Activated CD4-positive, alpha-beta T cell treated with anti-CD3 and anti-CD28 coated beads, Interleukin-2, amount 50 U/mL, for 24 hours (primary cell): ENCODE measurements around the gene TBCC.

ENCODE experiments used
- DNase-seq, 2 donors: peaks; one replicate each; pipeline ENCODE4 v3.0.0-alpha.2; 2020; ENCODE audit warnings: low read depth in 1 of 2, low spot score in 1 of 2

TBCC gene

DNA sequence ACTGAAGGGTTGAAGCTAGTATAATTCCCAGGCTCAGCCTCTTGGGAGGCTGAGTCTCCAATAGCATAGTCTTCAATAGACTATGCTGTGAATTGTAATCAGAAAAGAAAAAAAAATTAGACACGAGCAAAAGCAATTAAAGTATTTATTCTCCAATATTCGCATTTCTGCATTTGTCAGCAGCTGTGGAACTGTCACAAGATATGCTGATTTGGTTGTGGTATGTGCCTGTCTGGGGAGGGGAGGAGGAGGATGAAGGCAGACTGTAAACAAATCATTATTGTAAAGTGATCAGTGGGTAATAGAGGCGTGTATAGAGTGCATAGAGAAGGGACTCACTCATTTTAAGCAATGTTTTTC lies 25.8 kb upstream of the TBCC start:
- no peak for DNase-seq

GRCh38 chr6:42769836-42770235 lies 23.9 kb upstream of the TBCC start:
- no peak for DNase-seq

DNA sequence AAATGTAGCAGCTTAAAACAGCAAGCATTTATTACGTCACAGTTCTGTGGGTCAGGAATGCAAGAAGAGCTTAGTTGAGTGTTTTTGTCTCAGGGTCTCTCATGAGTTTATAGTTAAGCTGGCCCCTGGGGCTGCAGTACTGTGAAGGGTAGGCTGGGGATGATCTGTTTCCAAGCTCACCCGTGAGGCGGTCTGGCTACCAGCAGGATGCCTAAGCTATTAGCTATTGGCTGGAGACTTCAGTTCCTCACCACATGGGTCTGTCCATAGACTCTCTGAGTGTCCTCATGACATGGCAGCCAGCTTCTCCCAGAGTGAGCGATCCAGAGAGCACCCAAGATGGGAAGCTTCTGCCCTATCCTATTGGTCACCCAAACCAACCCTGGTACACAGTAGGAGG lies 23.1 kb upstream of the TBCC start:
- no peak for DNase-seq

GRCh38 chr6:42766163-42766670 lies 20.3 kb upstream of the TBCC start:
- no peak for DNase-seq

- no peak for DNase-seq
These were observed 19.2 kb upstream of the TBCC start for GRCh38 chr6:42764911-42765648.

- no peak for DNase-seq
These were observed 17.0 kb upstream of the TBCC start for GRCh38 chr6:42762950-42763349.

- no peak for DNase-seq
These were observed 16.5 kb upstream of the TBCC start for GRCh38 chr6:42762426-42762859.

DNA sequence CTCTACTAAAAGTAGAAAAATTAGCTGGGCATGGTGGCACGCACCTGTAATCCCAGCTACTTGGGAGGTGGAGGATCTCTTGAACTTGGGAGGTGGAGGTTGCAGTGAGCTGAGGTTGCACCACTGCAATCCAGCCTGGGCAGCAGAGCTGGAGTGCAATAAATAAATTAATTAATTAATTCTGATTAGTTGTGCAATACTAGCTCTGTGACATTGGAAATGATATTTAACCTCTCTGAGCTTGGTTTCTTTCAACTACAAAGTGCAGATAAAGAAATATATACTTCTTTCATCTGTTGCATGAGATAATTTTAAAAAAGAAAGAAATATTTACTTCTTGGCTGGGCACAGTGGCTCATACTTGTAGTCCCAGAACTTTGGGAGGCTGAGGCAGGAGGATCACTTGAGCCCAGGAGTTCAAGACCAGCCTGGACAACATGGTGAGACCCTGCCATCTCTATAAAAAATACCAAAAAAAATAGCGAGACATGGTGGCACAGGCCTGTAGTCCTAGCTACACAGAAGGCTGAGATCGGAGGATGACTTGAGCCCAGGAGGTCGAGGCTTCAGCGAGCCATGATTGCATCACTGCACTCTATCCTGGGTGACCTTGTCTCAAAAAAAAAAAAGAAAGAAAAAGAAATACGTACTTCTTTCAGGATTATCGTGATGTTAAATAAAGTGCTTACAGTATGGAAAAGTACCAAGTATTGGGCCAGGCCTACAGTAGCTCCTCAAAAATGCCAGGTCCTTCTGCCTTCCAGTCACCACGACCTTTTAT lies 15.6 kb upstream of the TBCC start:
- no peak for DNase-seq

GRCh38 chr6:42758756-42759430 lies 13.0 kb upstream of the TBCC start:
- no peak for DNase-seq

DNA sequence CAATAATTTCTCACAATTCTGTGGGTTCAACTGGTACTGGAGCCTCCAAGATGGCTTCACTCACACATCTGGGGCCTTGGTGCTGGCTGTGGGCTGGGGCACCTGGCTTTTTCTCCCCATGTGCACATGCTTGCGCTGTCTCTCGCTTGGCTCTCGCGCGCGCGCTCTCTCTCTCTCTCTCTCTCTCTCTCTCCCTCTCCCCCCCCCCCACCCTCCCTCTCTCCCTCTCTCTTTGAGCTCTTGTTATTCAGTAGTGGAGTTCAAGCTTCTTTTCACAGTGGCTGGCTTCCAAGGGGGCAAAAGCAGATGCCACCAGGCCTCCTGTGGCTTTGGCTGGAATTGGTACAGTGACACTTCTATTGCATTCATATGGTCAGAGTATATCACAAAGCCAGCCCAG lies 10.8 kb upstream of the TBCC start:
- DNase-seq: no peak

- no peak for DNase-seq
These were observed 8.9 kb upstream of the TBCC start for GRCh38 chr6:42754759-42755158.

GRCh38 chr6:42751055-42751454 lies 5.2 kb upstream of the TBCC start:
- no peak for DNase-seq

DNA sequence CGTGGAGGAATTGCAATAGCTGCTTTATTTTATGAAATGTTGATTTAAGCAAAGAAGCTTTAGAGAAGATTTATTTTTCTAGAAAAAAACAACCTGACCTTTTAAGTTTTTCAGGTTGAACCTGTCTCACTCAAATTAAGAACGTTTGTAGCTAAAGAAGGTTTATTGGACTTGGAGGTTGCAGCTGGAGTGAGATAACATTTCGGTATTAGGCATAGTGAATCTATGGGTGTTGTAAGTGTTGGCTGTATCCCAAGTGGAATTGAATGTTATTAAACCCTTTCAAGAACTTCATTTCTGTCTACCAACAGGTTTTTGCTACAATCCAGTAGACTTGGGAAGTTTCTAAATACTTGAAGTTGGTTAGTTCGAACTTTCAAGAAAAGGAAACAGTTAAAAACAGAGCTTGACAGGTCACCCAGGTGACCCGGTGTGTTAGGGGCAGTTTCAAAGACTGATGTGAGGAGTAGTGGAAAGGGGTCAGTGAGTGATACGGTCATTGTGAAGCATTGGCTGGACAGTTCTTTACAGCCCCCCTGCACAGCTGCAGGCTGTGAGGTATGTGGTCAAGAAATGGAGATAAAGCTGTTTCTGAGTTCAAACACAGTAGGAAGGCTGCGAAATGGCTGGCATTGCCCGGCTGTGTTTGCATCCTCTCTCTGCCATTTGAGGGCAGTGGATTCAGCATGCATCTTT lies 2.4 kb upstream of the TBCC start:
- no peak for DNase-seq

GRCh38 chr6:42746463-42747391 lies 824 bp upstream of the TBCC start:
- DNase-seq: peak; percentile 63 to 69

- DNase-seq: peak in 1 of 2 donors; percentile 8
These were observed 742 bp downstream of the TBCC start for GRCh38 chr6:42745083-42745639.

DNA sequence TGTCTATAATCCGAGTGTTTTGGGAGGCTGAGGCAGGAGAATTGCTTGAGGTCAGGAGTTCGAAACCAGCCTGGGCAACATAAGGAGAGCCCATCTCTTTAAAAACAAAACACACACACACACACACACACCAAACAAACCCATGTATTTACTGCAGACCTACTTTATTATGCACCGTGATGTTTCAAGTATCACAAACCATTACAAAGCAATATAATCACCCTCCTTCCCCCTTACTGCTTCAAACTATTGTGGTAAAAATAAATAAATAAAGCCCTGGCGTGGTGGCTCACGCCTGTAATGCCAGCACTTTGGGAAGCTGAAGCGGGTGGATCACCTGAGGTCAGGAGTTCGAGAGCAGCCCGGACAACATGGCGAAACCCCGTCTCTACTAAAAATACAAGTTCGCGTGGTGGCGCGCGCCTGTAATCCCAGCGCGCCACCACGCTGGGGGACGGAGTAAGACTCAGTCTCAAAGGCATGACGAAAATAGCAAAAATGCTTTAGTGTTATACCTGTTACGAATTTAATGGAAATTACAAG lies 1.5 kb downstream of the TBCC start:
- no peak for DNase-seq

DNA sequence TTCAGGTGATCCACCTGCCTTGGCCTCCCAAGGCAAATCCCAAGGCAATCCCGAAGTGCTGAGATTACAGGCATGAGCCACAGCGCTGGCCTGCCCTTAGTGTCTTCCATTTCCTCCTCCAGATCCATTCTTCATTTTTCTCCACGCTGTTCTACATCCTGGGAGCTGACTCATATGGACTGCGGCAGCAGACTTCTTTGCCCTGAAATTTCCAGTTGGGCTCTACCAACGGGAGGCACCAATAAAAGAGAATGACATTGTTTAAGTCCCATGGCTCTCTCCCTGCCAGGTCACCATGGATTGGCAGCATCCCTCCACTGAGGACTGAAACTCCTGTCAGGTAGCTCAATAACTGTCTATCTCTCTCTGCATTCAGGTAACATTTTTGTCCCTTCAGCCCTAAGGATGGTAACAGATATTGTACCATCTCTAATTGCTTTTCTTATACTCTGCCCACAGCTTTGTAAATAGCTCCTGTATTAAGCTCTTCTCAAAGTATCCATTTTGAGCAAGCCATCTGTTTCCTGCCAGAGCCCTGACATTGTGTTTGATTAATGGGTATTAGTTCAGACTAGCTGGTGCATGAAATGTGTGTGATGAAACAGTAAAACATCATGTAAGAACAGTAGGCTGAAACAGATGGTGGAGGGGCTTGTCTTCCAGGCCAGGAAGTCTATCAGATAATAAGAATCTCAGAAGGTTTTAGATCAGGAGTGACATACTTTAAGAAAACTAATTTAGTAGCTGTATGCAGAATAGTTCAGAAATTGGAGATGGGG lies 3.6 kb downstream of the TBCC start:
- DNase-seq: no peak

DNA sequence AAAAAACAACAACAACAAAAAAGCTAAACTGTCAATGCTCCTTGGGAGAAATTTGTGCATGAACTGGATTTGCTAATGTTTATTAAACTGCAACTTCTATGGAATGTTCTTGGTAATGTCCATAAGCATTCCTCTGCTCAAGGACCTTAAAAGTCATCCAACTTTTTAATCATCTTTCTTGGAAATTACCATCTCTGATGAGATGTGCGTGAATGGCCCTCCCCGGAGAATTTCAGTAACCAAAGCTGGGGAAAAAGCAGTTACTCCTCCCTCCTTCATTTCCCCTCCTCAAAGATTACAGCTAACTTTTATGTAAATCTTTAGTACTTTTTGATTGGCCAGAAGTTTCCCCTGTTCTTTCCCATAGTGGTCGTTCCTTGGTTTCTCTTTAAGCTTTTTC lies 5.2 kb downstream of the TBCC start:
- DNase-seq: no peak

GRCh38 chr6:42735976-42736375 lies 9.9 kb downstream of the TBCC start:
- DNase-seq: no peak
